ENCODE results near the gene VIPR2. TPM values are rescaled to one million over a fixed set of nuclear protein-coding genes. Genes with fewer than 3 reads are reported as not detected.

VIPR2 gene
- total and polyA plus RNA-seq, 2 of the 13 experiments (the other 11 are each of a cell fraction or from before 2014, with no cell fraction given): not detected

- in situ Hi-C loops (cut with HindIII; ENCODE audit: extremely low pct_ligation_motif_present, low pct_unique_long_range_greater_than_20kb): no loop called here
- ATAC-seq: no peak
- no peak for TF ChIP-seq ZNF746 (CRISPR knock-in tag; IDR thresholded peaks at IDR 0.05)
- Histone ChIP-seq H3K9ac (ENCODE audit: insufficient read depth, low read depth, low read length) (no peak overlapping the region), H3K4me2 (ENCODE audit: low read depth, low read length) (no peak overlapping the region), H3K27me3 (ENCODE audit: control insufficient read depth in 1 of 2, insufficient read depth in 2 of 2, low read length in 2 of 2) (peaks cover 0 to 48% of the 10 kb centered on the region in 2 experiments; a peak in 4 of 5 replicates), H3K27ac (ENCODE audit: extremely low read length, insufficient read depth, low read length) (no peak overlapping the region), H3K4me3 (replicated peaks in 1 of 3; ENCODE audit: insufficient read depth in 1 of 3, low read depth in 2 of 3, low read length in 3 of 3) (no peak overlapping the region), H3K9me3 (ENCODE audit: low read length) (no peaks in the 10 kb centered on the region), H3K79me2 (ENCODE audit: insufficient read depth, low read length) (no peaks in the 10 kb centered on the region), H4K20me1 (ENCODE audit: insufficient read depth, low read length) (no peaks in the 10 kb centered on the region), H3K4me1 (ENCODE audit: insufficient read depth, low read length) (no peaks in the 10 kb centered on the region), H2AFZ (ENCODE audit: low read length) (no peak overlapping the region), H3K36me3 (replicated peaks in 1 of 2; ENCODE audit: control insufficient read depth in 1 of 2, insufficient read depth in 2 of 2, low read length in 2 of 2) (no peaks in the 10 kb centered on the region)
- no TSS peak for BruUV-seq (replicated peaks)
- WGBS (ENCODE audit: low lambda C conversion rate): 77% methylated on average over 12 of the region's 30 CpGs
- intact Hi-C loops (cut with micrococcal nuclease; ENCODE audit: unreplicated experiment): no loop called here
- POLR2A ChIA-PET: no interaction called here
- CTCF ChIA-PET (ENCODE audit: low intra/inter-chr PET ratio, low total read pairs): no interaction called here
- FAIRE-seq: no peak
- no peak for DNase-seq (ENCODE audit: low spot score)
Measured at GRCh38 chr7:159145490-159145855, 806 bp upstream of the VIPR2 start.

- Histone ChIP-seq H3K4me1 (ENCODE audit: insufficient read depth, low read length) (no peaks in the 10 kb centered on the region), H3K9ac (ENCODE audit: insufficient read depth, low read depth, low read length) (no peak overlapping the region), H3K27ac (ENCODE audit: extremely low read length, insufficient read depth, low read length) (no peak overlapping the region), H3K4me2 (ENCODE audit: low read depth, low read length) (no peak overlapping the region), H3K79me2 (ENCODE audit: insufficient read depth, low read length) (no peaks in the 10 kb centered on the region), H4K20me1 (ENCODE audit: insufficient read depth, low read length) (no peaks in the 10 kb centered on the region), H2AFZ (ENCODE audit: low read length) (no peak overlapping the region), H3K36me3 (replicated peaks in 1 of 2; ENCODE audit: control insufficient read depth in 1 of 2, insufficient read depth in 2 of 2, low read length in 2 of 2) (no peaks in the 10 kb centered on the region), H3K27me3 (ENCODE audit: control insufficient read depth in 1 of 2, insufficient read depth in 2 of 2, low read length in 2 of 2) (peaks cover 1 to 53% of the 10 kb centered on the region in 2 experiments; a peak in 3 of 5 replicates), H3K9me3 (ENCODE audit: low read length) (no peaks in the 10 kb centered on the region), H3K4me3 (replicated peaks in 1 of 3; ENCODE audit: insufficient read depth in 1 of 3, low read depth in 2 of 3, low read length in 3 of 3) (no peak overlapping the region)
- DNase-seq (ENCODE audit: low spot score) (no peak), FAIRE-seq (no peak), ATAC-seq (no peak)
- intact Hi-C loops (cut with micrococcal nuclease; ENCODE audit: unreplicated experiment): no loop called here
- 64% methylated on average over 70 of the region's 97 CpGs for WGBS (ENCODE audit: low lambda C conversion rate)
- POLR2A ChIA-PET: no interaction called here
- CTCF ChIA-PET (ENCODE audit: low intra/inter-chr PET ratio, low total read pairs): no interaction called here
- no peak for TF ChIP-seq KLF13 (CRISPR knock-in tag; IDR thresholded peaks at IDR 0.05)
- TF ChIP-seq JDP2 (CRISPR knock-in tag; IDR thresholded peaks at IDR 0.05; ENCODE audit: borderline replicate concordance): no peak
- TF ChIP-seq MBD4 (IDR thresholded peaks at IDR 0.05; ENCODE audit: borderline replicate concordance, low read length): no peak
- in situ Hi-C loops (cut with HindIII; ENCODE audit: extremely low pct_ligation_motif_present, low pct_unique_long_range_greater_than_20kb): no loop called here
- BruUV-seq (replicated peaks): no TSS peak
Measured at GRCh38 chr7:159143780-159144757, 598 bp downstream of the VIPR2 start.
